HL-60/S4 (cell line): ENCODE data around the gene MEPE.

Experiments
- in situ Hi-C: fragments of 300-500 bp; cut with MboI; formaldehyde crosslinking; loops from 2 replicates; pipeline ENCODE4 v1.14.3; 2022; ENCODE audit warnings: low sequenced_read_pairs

Gene MEPE

GRCh38 chr4:87838890-87839591 lies 6.3 kb downstream of the MEPE start:
- in situ Hi-C loops, result loop anchor here (25.0 kb wide), 2 partner anchors 352 to 673 kb away; partner anchors contain the start of gene PYURF

DNA sequence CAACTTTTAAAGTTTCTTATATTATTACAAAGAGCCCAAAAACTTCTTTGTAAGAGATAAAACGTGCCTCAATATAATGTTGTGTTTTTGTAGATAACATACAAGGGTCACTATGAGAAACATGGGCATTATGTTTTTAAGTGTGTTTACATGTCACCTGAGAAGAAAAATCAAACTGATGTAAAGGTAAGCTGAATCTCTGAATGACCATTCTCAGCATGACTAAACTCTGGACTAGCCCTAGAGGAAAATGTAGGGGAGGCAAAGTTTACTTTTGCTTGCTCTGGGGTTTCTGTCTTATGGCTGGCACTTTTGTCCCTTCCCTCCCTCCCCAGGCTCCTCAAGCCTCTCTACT lies 6.8 kb downstream of the MEPE start:
- in situ Hi-C loops, result loop anchor here (25.0 kb wide), 2 partner anchors 352 to 673 kb away; partner anchors contain the start of gene PYURF

DNA sequence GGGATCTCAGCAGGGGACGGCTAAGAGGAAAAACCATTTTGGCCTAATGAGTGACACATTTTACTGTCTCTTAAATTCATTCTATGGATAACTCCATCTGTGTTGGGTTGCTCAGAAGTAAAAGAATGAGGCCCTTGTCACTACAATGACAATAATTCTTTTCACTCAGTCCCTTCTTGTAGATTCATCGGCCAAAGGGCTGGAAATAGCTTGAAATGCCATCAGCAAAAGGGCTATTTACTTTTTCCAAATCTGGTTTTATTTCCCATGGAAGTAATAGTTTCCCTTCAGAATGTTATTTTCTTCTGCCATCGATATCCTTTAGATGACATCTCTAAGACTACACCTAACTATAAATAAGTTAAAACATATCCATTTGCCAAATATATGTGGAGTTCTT lies 7.4 kb downstream of the MEPE start:
- in situ Hi-C loops, result loop anchor here (10.0 to 25.0 kb wide), 3 partner anchors 165 to 672 kb away; partner anchors contain the start of gene PYURF

DNA sequence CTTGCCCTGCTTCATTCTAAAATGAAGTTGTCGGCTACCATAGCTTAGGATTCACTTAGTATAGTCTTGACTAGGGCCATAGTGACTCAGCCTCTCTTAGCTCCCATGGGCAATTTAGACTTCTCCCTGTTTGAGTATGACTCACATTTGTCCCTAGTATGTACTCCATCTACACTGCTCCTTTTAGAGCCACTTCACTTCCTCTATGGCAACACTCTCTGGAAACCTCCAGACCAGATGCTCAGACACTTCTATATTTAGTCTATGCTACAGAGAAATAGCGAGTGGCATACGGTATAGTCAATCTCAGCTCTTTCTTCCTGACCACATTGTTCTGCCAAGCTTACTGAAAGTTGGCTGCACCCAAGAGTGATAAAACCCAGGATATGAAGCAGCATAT lies 11.2 kb downstream of the MEPE start:
- in situ Hi-C loops, result loop anchor here (10.0 to 25.0 kb wide), 3 partner anchors 169 to 668 kb away; partner anchors contain the start of gene PYURF

- in situ Hi-C loops, result loop anchor here (10.0 to 25.0 kb wide), 3 partner anchors 170 to 668 kb away; partner anchors contain the start of gene PYURF
These were observed 11.7 kb downstream of the MEPE start for GRCh38 chr4:87844452-87844851.

DNA sequence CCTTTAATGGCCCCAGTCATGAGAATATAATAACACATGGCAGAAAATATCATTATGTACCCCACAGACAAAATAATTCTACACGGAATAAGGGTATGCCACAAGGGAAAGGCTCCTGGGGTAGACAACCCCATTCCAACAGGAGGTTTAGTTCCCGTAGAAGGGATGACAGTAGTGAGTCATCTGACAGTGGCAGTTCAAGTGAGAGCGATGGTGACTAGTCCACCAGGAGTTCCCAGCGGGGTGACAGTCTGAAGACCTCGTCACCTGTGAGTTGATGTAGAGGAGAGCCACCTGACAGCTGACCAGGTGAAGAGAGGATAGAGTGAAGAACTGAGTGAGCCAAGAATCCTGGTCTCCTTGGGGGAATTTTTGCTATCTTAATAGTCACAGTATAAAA lies 13.5 kb downstream of the MEPE start:
- in situ Hi-C loops, result loop anchor here (10.0 to 25.0 kb wide), 3 partner anchors 171 to 666 kb away; partner anchors contain the start of gene PYURF

- in situ Hi-C loops, result loop anchor here (10.0 to 25.0 kb wide), 3 partner anchors 174 to 664 kb away; partner anchors contain the start of gene PYURF
These were observed 16.0 kb downstream of the MEPE start for GRCh38 chr4:87848622-87849351.

DNA sequence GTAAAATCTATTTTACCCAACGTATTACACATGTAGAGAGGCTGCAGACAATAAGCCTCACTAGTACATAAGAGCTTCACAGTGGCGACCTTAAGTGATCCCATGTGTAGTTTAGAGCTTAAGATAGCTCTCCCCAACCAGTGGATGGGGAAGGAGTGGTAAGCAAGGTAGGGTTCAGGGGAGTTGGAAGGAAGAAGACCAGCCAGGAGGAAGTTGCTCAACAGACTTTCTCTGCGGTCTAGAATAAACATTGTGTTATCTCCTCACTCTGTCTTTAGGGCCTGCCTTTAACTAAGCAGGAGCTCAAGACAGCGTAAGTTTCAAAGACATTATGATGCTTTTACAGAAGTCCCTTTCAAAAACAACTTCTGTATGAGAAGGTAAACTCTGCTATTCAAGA lies 16.8 kb downstream of the MEPE start:
- in situ Hi-C loops, result loop anchor here (10.0 to 25.0 kb wide), 5 partner anchors 115 to 663 kb away; partner anchors contain the start of gene PYURF

GRCh38 chr4:87851332-87851731 lies 18.6 kb downstream of the MEPE start:
- in situ Hi-C loops, result loop anchor here (10.0 to 25.0 kb wide), 2 partner anchors 113 to 361 kb away; no protein-coding TSS in a partner anchor

GRCh38 chr4:87851953-87852352 lies 19.2 kb downstream of the MEPE start:
- in situ Hi-C loops, result loop anchor here (10.0 to 25.0 kb wide), 2 partner anchors 113 to 360 kb away; no protein-coding TSS in a partner anchor

- in situ Hi-C loops, result loop anchor here (10.0 to 25.0 kb wide), 2 partner anchors 112 to 359 kb away; no protein-coding TSS in a partner anchor
These were observed 20.3 kb downstream of the MEPE start for GRCh38 chr4:87853108-87853507.

DNA sequence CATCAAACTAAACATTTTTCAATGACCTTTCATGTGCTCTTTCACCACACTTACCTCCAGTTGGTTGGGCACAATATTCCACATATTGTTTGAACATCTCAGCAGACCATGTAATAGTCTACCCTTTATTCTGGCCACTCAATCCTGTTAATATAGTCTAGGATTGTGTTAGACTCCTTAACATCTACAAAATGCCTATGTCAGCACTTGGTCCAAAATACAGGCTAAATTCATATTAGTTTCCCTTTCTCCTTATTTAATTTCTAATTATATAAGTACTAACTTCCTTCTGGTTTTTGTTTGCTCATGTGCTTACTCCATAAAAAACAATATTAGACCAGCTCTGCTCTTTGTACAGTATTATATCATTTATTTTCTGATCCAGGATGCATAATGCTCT lies 21.1 kb downstream of the MEPE start:
- in situ Hi-C loops, result loop anchor here (10.0 to 25.0 kb wide), 2 partner anchors 111 to 358 kb away; no protein-coding TSS in a partner anchor

DNA sequence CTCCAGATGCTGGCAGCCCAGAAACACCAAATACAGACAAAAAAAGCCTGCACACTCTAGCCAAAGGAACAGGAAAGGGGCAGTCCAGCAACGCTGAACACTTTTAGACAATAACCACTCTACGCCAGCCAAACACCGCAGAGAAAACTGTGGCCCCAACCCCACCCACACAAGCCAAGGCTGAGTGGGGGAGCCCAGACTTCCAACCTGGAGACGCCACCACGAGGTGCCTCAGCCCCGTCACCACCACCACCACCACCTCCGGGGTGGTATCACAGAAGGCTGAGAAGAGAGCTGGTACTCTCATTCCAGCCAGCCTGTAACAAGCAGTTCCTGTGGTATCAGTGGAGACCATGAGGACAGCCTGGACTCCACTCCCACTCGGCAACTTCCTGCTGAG lies 22.8 kb downstream of the MEPE start:
- in situ Hi-C loops, result loop anchor here (10.0 to 25.0 kb wide), 2 partner anchors 109 to 357 kb away; no protein-coding TSS in a partner anchor

GRCh38 chr4:87856816-87857215 lies 24.0 kb downstream of the MEPE start:
- in situ Hi-C loops, result loop anchor here (10.0 to 25.0 kb wide), 2 partner anchors 108 to 355 kb away; no protein-coding TSS in a partner anchor

GRCh38 chr4:87857789-87858188 lies 25.0 kb downstream of the MEPE start:
- in situ Hi-C loops, result loop anchor here (10.0 to 25.0 kb wide), 2 partner anchors 107 to 355 kb away; no protein-coding TSS in a partner anchor

DNA sequence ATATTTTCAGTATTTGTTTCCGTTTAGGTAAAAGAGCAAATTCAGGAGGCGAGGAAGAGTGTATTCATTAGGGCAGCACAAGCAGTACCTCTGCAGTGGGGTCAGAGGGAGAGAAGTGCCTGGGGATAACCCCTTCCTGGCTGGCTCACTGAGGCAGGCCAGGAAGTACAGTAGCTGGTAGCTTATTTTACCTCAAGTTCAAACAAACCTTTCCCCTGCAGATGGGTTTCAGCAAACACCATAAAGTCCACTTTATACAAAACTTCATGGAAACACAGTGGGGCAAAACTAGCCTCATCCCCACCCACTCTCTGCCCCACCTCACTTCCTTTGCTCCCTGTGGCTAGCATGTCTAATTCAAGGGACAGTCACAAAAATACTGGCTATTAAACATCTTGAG lies 29.5 kb downstream of the MEPE start:
- in situ Hi-C loops, result loop anchor here (25.0 kb wide), 1 partner anchor 350 kb away; no protein-coding TSS in a partner anchor

- in situ Hi-C loops, result loop anchor here (25.0 kb wide), 1 partner anchor 349 kb away; no protein-coding TSS in a partner anchor
These were observed 30.7 kb downstream of the MEPE start for GRCh38 chr4:87863486-87863885.

DNA sequence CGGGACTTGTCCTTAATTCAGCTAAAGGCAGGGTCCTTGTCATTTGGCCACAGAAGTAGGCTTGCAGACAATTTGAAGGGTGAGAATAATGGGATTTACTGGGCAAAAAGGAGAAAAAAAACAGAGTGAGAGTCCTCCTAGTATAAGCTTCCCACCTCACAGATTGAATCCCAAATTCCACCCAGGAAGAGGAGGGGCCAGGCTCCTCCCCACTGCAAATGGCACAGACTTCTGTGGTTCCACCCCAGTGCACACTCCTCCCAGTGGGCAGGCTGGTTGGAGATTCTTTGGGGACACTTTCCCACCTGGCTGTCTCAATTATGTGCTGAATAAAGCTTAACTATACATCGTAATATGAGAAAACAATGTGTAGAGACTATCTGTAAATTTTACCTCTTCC lies 31.6 kb downstream of the MEPE start:
- in situ Hi-C loops, result loop anchor here (25.0 kb wide), 1 partner anchor 348 kb away; no protein-coding TSS in a partner anchor

GRCh38 chr4:87865288-87865687 lies 32.5 kb downstream of the MEPE start:
- in situ Hi-C loops, result loop anchor here (25.0 kb wide), 1 partner anchor 347 kb away; no protein-coding TSS in a partner anchor

- in situ Hi-C loops, result loop anchor here (25.0 kb wide), 1 partner anchor 346 kb away; no protein-coding TSS in a partner anchor
These were observed 33.3 kb downstream of the MEPE start for GRCh38 chr4:87865960-87866598.
